IgD-negative memory B cell (primary cell): ENCODE measurements around the gene BMPR1A. TPM values are rescaled to one million over a fixed set of nuclear protein-coding genes. Genes with fewer than 3 reads are reported as not detected.

Experiments used
- H3K27ac Mint-ChIP-seq, 3 donors: one replicate each; pipeline ENCODE4 v1.8.0; 2020 to 2022; ENCODE audit warnings: mild to moderate bottlenecking in 3 of 3, mixed read lengths in 3 of 3, moderate library complexity in 1 of 3
- H3K27me3 Mint-ChIP-seq: one replicate; pipeline ENCODE4 v1.8.0; 2021; ENCODE audit warnings: mixed read lengths
- H3K36me3 Mint-ChIP-seq: one replicate; pipeline ENCODE4 v1.8.0; 2020; ENCODE audit warnings: mild to moderate bottlenecking, mixed read lengths
- H3K4me1 Mint-ChIP-seq, 3 donors: one replicate each; pipeline ENCODE4 v1.8.0; 2020 to 2022; ENCODE audit warnings: mixed read lengths in 3 of 3, mild to moderate bottlenecking in 1 of 3
- H3K4me3 Mint-ChIP-seq, 4 donors: one replicate each; pipeline ENCODE4 v1.8.0; 2020 to 2022; ENCODE audit warnings: mild to moderate bottlenecking in 4 of 4, mixed read lengths in 4 of 4, moderate library complexity in 3 of 4
- H3K9me3 Mint-ChIP-seq, 3 donors: one replicate each; pipeline ENCODE4 v1.8.0; 2020 to 2021; ENCODE audit warnings: mixed read lengths in 3 of 3, mild to moderate bottlenecking in 1 of 3
- polyA plus RNA-seq: library from polyadenylated mRNA; unstranded; fragments of 300-500 nt; fragmentation: Illumina TruSeq; gene quantifications from one replicate; pipeline ENCODE4 v1.2.3, GENCODE V29; 2021

The BMPR1A gene
- polyA plus RNA-seq, 1 donor from 2014 or later: 5.0 TPM

DNA sequence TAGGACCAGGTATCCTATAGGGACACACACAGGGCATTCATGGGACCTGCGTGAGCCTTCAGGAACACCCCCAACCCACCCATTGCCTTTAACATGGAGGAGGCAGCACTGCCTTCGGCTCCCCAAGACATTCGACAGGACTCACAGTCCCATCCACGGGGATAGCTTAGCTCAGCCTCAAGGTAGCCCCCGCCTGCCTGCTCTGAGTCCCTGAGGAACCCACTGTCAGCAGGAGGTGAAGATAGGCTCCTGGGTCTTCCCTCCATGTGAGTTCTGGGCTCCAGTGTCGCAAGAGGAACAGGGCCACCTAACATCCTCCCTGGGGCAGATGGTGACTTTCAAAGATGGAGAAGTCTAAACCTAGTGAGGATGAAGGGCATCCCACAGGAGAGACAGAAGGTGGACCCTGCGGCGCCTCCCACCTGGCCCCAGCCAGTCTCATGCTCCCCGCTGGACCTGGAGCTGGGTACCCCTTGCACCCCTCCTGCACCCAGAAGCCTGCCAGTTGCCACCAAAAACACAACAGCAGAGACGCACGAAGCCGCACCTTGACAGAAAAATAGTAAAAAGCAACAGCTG is 207.0 kb downstream of the BMPR1A start:
- no peak overlapping the region for H3K4me3 Mint-ChIP-seq
- H3K9me3 Mint-ChIP-seq: no peaks in the 10 kb centered on the region
- peaks cover 6% of the 10 kb centered on the region for H3K27me3 Mint-ChIP-seq
- H3K27ac Mint-ChIP-seq: no peak overlapping the region
- no peaks in the 10 kb centered on the region for H3K36me3 Mint-ChIP-seq
- peaks cover 5 to 16% (median 15%) of the 10 kb centered on the region in 3 donors for H3K4me1 Mint-ChIP-seq

DNA sequence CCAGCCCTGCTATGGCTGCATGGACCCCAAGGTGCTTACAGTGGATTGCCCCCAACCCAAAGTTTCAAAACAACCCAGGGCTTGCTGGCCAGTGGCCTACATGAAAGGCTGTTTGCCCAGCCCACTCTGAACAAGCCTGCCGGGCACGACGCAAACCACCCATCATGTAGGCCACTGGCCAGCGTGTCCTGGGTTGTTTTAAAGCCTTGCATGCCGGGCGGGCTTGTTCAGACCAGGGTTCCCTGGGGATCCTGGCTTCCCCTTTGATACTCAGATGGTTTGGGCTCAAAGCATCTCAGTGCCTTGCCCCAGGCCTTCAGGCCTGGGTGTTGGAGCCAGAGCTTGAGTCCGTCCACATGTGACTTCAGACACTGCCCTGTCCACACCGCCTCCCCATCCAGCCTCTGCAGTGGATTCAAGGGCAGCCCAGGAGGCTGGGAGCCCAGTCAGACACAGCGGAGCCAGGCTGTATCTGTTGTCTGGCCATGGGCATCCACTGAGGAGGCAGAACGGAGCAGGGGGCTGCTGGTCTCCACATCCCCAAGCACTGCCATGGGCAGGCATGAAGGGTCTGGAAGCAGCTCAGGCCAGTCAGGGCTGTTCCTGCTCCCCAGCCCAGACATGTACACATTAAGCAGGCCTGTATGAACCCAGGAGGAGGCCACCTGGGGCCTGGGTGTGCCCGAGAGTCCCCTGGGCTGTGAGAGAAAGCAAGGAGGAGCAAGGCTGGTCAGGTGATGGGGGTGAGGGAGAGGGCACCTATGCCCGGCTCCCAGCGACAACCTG is 207.8 kb downstream of the BMPR1A start:
- Mint-ChIP-seq H3K27me3 (peaks cover 11% of the 10 kb centered on the region), H3K4me3 (peak overlapping the region in 1 of 4 donors; percentile 45), H3K27ac (no peak overlapping the region), H3K36me3 (no peaks in the 10 kb centered on the region), H3K4me1 (peaks cover 5 to 16% (median 15%) of the 10 kb centered on the region in 3 donors), H3K9me3 (no peaks in the 10 kb centered on the region)

DNA sequence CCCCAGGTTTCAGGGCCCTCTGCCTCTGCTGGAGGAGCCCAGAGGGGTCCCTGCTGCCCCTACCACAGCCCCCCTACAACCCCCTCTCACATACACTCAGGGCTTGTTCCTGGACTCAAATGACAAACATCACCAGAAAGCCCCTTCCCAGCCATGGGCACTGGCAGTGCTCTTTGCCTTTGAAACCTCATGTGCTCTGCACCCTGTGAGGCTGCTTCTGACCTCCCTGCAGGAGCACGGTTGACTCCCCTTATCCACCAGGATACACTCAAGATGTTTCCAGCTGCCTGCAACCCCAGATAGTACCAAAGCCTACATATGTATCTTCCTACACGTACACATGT is 208.4 kb downstream of the BMPR1A start:
- peaks cover 9% of the 10 kb centered on the region for H3K27me3 Mint-ChIP-seq
- H3K4me1 Mint-ChIP-seq: peaks cover 5 to 16% (median 15%) of the 10 kb centered on the region in 3 donors
- no peaks in the 10 kb centered on the region for H3K36me3 Mint-ChIP-seq
- no peak overlapping the region for H3K27ac Mint-ChIP-seq
- no peaks in the 10 kb centered on the region for H3K9me3 Mint-ChIP-seq
- peak overlapping the region in 1 of 4 donors; percentile 45 for H3K4me3 Mint-ChIP-seq

DNA sequence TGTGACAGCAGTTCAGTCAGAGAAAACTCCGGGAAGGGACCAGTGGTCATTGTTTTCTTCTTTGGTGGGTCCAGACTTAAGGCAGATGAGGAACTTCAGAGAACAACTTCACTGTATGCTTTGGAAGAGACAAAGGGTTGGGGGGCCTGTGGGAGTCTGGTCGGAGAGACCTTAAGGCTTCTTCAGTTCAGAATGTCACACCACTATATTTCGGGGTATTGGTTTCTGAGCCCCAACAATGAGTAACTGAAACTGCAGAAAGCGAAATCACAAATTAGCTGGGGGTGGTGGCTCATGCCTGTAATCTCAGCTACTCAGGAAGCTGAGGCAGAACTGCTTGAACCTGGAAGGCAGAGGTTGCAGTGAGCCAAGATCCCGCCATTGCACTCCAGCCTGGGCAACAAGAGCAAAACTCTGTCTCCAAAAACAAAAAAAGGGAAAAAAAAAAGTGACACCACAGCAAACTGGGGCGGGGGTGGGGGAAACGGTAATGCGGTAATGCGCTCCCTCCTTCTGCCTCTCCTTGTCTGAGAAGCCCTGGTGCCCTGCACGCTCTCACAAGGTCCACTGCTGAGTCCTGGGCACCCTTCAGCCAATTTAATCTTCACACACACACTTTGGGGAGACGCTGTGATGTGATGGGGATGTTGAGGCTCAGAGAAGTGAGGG is 209.7 kb downstream of the BMPR1A start:
- Mint-ChIP-seq H3K9me3 (no peaks in the 10 kb centered on the region), H3K4me1 (peaks cover 5 to 21% (median 15%) of the 10 kb centered on the region in 3 donors), H3K4me3 (peak overlapping the region; percentile 25 to 91 (median 84)), H3K27me3 (peaks cover 7% of the 10 kb centered on the region), H3K36me3 (no peaks in the 10 kb centered on the region), H3K27ac (peak overlapping the region in 1 of 3 donors; percentile 7)

DNA sequence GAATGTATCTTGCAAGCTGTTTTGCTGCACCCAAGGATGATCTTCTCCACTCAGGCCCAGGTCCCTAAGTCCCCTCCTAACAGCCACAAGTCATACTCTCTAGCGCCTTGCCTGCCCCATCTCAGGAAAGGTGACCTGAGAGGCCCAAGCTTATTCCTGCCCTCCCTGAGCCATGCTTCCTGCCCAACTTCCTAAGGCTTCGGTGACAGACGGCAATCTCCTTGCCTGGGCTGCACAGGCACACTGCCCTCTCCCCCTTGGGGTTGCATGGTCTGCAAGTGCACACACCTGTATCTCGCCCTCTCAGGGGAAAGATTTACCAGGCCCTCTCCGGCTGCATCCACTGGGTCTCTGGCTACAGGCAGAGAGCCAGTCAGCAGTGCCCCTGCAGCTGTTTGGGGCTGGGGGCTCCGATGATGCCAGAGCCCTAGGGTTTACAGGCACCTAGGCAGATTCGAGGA is 211.1 kb downstream of the BMPR1A start:
- Mint-ChIP-seq H3K9me3 (no peaks in the 10 kb centered on the region), H3K4me1 (peaks cover 5 to 23% (median 18%) of the 10 kb centered on the region in 3 donors), H3K27me3 (peaks cover 7% of the 10 kb centered on the region), H3K36me3 (no peaks in the 10 kb centered on the region), H3K27ac (no peak overlapping the region), H3K4me3 (peak overlapping the region in 1 of 4 donors; percentile 73)

DNA sequence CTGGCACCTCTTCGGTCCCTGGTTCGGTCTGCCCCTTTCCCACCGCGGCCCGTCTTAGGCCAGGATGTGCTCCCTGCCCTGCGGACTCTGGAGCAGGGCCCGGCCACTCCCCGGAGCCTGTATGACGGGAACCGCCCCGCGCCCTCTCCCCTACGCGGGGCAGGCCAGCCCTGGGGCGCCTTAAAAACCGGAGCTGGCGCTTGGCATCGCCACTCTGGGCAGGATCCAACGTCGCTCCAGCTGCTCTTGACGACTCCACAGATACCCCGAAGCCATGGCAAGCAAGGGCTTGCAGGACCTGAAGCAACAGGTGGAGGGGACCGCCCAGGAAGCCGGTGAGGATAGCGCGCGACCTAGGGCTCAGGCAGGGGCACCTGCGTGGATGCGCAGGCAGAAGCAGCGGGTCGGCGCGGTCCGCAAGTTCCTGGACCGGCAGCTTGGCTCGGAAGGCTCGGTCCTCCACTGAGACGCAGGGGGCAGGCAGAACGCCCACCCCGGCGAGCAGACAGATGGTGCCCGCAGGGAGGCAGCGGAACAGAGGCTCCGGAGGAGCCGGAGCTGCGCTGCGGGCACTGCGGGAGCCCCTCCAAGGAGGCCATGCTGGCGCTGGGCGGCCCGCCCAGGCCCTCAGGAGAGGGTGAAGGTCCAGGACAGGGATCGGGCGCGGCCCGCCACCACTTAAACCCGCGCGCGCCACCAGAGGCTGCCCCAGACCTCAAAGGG is 212.0 kb downstream of the BMPR1A start, which contains the start of gene ADIRF:
TSS of gene ADIRF (plus strand) at position 212 of the 723 bp plus-strand sequence. CDS start at position 275, 63 bp downstream.
- Mint-ChIP-seq H3K4me1 (peaks cover 5 to 25% (median 20%) of the 10 kb centered on the region in 3 donors), H3K27ac (peak within 1 kb of the TSS in 1 of 3 donors; percentile 47)

DNA sequence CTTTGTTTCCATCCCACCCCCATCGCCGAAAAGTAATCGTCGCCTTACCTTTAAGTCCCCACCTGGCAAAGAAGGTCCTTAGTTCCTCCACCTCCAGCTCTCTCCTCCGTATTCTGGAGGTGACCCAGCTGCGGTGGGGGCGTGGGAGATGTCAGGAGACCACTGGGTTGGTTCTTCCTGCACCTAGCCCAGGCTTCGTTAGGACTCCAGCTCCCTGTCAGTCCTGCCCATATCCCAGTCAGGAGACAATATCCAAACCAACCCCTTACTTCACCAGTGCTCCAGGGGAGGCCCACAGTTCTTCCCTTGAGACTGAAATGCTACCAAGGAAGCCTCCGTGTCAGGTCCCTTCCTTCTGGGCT is 212.6 kb downstream of the BMPR1A start:
- Mint-ChIP-seq H3K27me3 (peaks cover 7% of the 10 kb centered on the region), H3K36me3 (no peaks in the 10 kb centered on the region), H3K4me3 (peak overlapping the region in 1 of 4 donors; percentile 72), H3K27ac (peak overlapping the region in 1 of 3 donors; percentile 47), H3K9me3 (no peaks in the 10 kb centered on the region), H3K4me1 (peaks cover 5 to 25% (median 20%) of the 10 kb centered on the region in 3 donors)

More for the DNA sequence above, 212.0 kb downstream of the BMPR1A start, which contains the start of gene ADIRF:
- Mint-ChIP-seq H3K9me3 (no peaks in the 10 kb centered on the region), H3K36me3 (no peaks in the 10 kb centered on the region), H3K4me3 (peak within 1 kb of the TSS in 1 of 4 donors; percentile 73), H3K27me3 (peaks cover 7% of the 10 kb centered on the region)

DNA sequence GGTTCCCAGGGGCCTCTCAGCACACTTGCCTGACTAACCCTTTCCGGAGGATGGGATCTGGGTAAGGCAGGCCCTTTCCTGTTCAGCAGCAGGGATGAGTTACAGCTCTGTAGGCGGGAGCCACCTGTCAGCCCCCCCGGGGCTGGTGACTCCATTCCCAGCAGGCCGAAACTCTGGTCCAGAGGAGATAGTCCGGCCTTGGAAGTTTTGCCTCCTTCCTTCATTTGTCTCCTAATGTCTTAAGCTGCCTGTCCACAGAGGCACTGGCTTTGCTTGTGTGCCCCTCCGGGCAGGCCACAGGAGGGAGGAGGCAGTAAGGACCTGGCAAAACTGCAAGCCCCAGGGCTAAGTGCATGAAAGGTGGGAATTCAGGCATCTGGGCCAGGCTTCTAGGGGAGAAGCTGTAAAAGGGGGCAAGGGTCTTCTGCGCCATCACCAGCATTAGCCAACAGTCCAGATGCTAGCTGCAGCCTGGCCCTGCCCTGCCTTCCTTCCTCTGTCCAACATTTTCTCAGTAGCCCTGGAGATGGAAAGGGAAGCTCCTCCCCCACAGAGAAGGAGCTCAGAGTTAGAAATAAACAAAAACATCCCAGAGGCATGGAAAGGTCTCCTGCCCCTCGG is 213.1 kb downstream of the BMPR1A start:
- H3K4me3 Mint-ChIP-seq: peak overlapping the region in 3 of 4 donors; percentile 72 to 97 (median 76)
- H3K4me1 Mint-ChIP-seq: peaks cover 5 to 25% (median 18%) of the 10 kb centered on the region in 3 donors
- peaks cover 7% of the 10 kb centered on the region for H3K27me3 Mint-ChIP-seq
- no peaks in the 10 kb centered on the region for H3K36me3 Mint-ChIP-seq
- H3K9me3 Mint-ChIP-seq: no peaks in the 10 kb centered on the region
- H3K27ac Mint-ChIP-seq: peak overlapping the region in 1 of 3 donors; percentile 47

DNA sequence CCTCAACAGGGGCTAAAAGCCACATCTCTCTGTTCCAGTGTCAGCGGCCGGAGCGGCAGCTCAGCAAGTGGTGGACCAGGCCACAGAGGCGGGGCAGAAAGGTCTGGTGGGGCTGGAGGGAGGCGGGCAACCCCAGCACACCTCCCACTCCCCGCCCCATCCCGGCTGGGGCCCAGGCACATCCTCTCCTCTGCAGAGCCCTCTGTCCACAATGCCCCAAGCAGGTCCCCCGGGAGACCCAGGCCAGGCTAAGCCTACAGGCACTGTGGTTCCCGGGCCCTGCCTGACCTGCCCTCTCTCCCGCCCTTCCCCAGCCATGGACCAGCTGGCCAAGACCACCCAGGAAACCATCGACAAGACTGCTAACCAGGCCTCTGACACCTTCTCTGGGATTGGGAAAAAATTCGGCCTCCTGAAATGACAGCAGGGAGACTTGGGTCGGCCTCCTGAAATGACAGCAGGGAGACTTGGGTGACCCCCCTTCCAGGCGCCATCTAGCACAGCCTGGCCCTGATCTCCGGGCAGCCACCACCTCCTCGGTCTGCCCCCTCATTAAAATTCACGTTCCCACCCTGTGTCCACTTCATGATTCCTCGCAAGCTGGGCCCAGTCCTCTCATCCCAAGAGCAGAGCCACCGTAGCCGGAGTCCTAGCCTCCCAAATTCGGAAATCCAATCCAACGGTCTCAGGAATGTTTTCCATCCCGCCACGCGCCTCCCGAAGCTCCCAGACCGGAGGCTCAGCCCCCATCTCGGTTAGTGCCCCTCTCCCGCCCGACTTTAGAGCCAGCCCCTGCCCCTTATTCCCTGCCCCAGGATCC is 214.0 kb downstream of the BMPR1A start:
- Mint-ChIP-seq H3K9me3 (no peaks in the 10 kb centered on the region), H3K4me1 (peaks cover 5 to 23% (median 18%) of the 10 kb centered on the region in 3 donors), H3K36me3 (no peaks in the 10 kb centered on the region), H3K27me3 (peaks cover 5% of the 10 kb centered on the region), H3K4me3 (peak overlapping the region; percentile 72 to 97 (median 88)), H3K27ac (peak overlapping the region; percentile 47 to 90 (median 90))

DNA sequence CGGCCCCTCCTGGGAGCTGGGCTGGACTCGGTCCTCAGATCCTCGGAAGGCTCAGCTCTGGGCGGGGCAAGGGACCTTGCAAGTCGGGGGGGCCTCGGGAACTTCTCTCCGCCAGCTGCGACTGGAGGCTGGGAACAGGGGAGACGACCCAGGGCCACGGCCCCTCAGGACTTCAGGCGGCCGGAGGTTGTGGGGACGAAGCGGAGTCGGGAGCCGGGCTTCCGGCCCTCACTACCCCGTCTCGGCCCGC is 214.5 kb downstream of the BMPR1A start:
- H3K9me3 Mint-ChIP-seq: no peaks in the 10 kb centered on the region
- H3K27me3 Mint-ChIP-seq: peaks cover 5% of the 10 kb centered on the region
- peak overlapping the region; percentile 72 to 97 (median 88) for H3K4me3 Mint-ChIP-seq
- H3K4me1 Mint-ChIP-seq: peaks cover 5 to 18% (median 15%) of the 10 kb centered on the region in 3 donors
- peak overlapping the region; percentile 47 to 90 (median 90) for H3K27ac Mint-ChIP-seq
- H3K36me3 Mint-ChIP-seq: no peaks in the 10 kb centered on the region

DNA sequence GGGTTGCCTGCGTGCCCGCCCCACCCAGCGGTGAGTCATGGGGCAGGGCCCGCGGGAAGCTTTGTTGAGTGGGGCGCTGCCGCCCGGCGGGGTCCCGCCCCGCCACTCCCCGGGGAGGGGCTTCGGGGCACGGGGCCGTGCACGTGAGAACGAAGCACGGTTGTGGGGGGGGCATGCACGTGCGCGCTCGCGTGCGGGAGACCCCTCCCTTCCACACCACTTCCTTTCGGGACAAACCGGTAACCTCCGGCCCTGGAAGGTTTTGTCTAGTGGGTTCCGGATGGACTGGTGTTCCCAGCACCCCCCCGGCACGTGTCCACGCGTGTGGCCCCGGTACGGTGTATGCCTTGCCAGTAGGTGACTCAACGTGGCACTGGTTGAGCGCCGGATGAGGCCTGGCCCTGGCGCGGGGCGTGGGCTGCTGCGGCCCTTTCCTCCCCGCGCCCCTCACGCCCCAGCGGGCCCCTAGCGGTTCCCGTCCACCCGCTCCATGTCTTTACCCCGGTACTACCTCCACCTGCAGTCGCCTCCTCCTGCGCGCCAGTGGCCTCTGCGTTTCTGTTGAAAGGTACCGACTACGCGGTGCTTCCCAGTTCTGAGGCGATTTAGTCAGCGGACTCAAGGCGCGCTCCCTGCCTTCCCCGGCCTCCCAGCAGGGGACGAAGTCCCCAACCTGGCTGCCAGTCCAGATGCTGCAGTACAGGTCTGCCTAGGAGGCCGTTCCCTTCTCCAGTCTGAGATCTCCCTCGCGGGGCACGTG is 215.0 kb downstream of the BMPR1A start:
- no peaks in the 10 kb centered on the region for H3K9me3 Mint-ChIP-seq
- H3K27me3 Mint-ChIP-seq: peaks cover 5% of the 10 kb centered on the region
- peak overlapping the region; percentile 82 to 97 (median 88) for H3K4me3 Mint-ChIP-seq
- H3K4me1 Mint-ChIP-seq: peaks cover 3 to 14% (median 10%) of the 10 kb centered on the region in 3 donors
- peak overlapping the region; percentile 84 to 96 (median 95) for H3K27ac Mint-ChIP-seq
- H3K36me3 Mint-ChIP-seq: no peaks in the 10 kb centered on the region

DNA sequence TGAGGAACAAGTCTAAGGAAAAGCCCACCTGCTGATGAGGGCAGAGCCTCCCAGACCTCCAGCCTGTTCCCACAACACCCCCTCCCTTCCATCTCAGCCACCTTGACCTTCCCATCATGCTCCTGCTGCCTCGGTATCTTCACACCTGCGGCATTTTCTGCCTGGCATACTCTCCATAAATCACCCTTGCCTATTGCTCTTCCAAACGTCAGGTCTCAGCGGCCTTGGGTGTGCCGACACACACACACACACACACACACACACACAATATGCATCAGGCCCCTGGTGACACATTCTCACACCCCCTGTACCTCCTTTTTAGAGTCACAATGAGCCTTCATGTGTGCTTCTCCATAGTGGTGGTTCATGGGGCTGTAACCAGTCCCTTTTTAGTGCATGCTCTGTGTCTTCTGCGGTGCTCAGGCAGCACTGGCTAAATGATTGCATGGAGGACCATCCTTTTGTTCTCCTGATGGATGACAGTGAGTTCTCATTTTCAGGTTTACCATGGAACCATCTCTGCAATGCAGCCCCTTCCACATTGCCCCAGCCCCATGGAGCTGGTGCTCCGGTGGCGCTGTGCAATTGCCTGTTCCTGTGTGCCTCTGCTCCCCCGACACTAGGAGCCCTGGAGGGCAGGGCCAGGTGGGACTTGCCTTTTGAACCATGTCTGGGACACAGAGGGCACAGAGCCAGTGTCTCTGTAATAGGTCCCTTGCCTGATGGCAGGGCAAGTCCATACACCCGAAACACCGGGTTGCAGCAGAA is 216.4 kb downstream of the BMPR1A start:
- Mint-ChIP-seq H3K36me3 (no peaks in the 10 kb centered on the region), H3K27me3 (peaks cover 7% of the 10 kb centered on the region), H3K27ac (peak overlapping the region in 2 of 3 donors; percentile 88 to 96), H3K4me3 (peak overlapping the region in 3 of 4 donors; percentile 13 to 83 (median 25)), H3K9me3 (no peaks in the 10 kb centered on the region), H3K4me1 (peaks cover 0 to 9% (median 5%) of the 10 kb centered on the region in 3 donors)
